Measurements from ENCODE around the gene TP73.

The TP73 gene

GRCh38 chr1:3673381-3674099 lies 21.2 kb downstream of the TP73 start:
- no peak for DNase-seq

DNA sequence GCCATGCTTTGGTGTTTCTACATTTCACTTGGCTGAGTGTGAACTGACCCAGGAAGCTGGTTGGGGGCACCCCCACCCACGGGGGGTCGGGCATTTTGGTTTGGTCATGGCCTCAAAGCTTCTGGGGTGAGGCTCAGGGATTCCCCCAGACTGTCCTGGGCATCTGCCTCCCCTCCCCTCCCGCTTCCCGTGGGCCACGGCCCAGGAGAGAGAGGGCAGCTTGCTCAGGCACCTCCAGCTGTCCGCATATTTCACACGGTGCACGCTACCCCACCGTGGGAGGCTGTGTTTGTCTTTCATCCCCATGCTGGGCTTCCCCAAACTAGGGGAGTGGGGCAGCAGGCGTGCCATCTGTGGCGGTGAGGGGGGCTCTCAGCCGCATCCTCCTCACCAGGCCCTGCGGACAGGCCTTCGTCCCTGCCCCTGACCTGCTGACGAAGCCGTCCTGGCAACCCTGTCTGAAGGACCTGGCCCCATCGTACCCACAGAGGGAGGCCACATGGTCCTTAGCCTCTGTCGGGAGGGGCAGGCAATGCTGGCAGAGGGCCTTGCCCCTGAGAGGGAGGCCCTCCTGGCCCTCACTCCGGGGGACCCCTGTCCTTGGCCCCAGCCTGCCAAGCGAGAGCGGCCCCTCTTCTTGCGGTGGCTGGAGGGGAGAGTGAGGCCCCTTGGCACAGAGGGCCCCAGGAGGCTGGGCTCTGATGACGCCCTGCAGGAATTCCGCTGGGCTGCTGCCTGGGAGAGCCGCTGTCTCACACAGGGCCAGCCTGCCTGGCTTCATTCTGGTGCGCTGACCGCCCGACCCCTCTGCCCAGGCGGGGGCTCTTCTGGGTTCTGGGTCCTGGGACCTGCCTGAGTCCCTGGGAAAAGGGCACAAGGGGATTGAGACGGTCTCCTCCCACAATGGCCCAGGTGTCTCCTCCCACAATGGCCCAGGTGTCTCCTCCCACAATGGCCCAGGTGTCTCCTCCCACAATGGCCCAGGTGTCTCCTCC lies 22.1 kb downstream of the TP73 start:
- no peak for DNase-seq

GRCh38 chr1:3675436-3675835 lies 23.1 kb downstream of the TP73 start:
- no peak for DNase-seq

GRCh38 chr1:3676581-3677470 lies 24.5 kb downstream of the TP73 start:
- DNase-seq: no peak

GRCh38 chr1:3677484-3677883 lies 25.2 kb downstream of the TP73 start:
- DNase-seq: no peak

GRCh38 chr1:3678361-3679097 lies 26.2 kb downstream of the TP73 start:
- DNase-seq: no peak

DNA sequence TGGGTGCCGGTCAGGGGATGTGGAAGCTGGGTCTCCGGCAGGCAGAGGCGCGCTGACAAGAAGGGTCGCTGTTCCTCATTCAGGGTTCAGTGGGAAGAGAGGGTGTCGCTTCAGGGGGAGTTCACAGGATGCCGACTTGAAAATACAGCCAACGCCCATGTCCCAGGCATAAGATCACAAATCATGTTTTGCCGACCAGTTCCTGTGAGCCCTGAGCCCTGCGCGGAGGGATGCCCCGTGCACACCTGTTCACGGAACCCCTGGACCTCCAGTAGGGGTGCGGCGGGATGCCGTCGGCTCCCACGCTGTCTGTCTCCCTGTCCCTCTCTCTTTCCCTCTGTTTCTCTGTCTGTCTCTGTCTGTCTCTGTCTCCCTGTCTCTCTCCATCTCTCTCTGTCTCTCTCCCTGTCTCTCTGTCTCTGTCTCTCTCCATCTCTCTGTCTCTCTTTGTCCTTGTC lies 26.8 kb downstream of the TP73 start:
- no peak for DNase-seq

- DNase-seq: no peak
Observed at GRCh38 chr1:3679799-3680453, 27.6 kb downstream of the TP73 start.

GRCh38 chr1:3680488-3681230 lies 28.3 kb downstream of the TP73 start:
- DNase-seq: no peak

- no peak for DNase-seq
Observed at GRCh38 chr1:3681231-3681897, 29.0 kb downstream of the TP73 start.

- DNase-seq: no peak
Observed at GRCh38 chr1:3681898-3682806, 29.8 kb downstream of the TP73 start.

GRCh38 chr1:3683197-3683596 lies 30.9 kb downstream of the TP73 start:
- DNase-seq: no peak

- DNase-seq: no peak
Observed at GRCh38 chr1:3683992-3684391, 31.7 kb downstream of the TP73 start.

GRCh38 chr1:3685222-3685621 lies 32.9 kb downstream of the TP73 start:
- DNase-seq: no peak

DNA sequence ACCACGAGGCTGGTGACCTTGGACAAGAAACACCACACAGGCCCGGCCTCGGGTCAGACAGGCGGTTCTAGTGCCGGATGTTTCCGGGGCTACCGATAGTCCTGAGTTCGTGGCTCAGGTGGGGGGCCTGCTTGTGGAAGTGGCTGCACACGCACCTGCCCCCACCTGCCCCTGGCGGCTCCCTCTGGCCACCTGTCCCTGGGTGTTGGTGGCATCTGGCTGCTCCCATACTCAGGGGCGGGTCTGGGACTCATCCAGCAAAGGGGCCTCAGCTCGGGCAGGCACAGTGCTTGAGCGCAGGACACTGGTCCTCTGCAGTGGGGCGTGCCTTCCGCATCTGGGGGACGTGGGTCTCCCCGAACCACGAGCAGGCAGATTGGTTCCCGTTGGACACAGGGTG lies 33.6 kb downstream of the TP73 start:
- DNase-seq: no peak

DNA sequence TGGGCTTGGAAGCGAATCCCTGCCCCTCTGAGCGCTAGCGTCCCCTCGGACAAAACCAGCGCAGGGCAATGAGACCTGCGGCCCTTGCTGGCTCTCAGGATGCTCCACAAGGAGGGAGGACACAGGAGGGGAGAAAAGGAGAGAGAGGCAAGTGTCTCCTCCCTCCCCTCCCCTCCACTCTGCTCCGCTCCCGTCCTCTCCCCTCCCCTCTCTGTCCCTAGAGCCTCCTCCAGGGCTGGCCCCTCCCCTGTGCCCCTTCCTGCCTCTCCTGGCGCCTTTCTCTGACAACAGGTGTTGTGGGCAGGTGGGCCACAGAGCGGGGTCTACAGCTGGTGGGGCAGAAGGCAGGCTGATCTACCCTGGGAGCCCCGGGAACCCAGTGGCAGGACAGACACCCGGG lies 35.2 kb downstream of the TP73 start:
- no peak for DNase-seq

DNA sequence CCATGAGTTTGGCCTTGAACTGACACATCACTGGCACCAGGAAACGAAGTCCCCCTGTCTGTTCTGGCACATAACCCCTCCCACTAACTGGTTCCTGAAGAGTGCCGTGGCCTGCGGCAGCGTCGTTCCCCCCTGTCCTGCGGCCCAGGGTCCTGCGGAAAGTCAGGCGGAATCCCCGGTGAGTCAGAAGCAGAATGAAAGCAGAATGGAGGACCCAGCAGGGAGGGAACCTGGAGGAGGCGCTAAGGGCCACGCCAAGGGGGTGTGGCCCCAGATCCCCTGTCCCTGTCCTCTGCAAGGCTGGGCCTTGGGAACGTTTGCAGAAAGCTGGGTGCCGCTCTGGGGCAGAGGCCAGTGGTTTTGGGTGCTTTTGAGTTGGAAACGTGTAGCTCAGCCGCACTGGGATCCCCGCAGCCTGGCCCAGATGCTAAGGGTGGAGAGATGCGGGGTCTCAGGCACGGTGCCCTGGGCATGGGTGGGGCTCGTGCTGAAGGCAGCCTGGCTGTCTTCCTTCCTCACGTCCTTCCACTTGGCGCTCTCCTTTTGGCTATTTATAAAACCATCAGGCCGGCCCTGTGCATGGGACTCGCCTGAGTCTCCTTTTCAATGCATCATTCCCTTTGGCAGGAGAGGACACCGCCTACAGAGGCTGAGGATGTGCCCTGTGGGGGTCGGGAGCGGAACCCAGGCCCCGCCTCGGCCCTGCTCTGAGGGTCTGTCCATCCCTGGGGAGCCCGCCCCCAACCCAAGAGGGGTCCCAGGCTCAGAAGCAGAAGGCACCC lies 36.2 kb downstream of the TP73 start:
- DNase-seq: no peak

GRCh38 chr1:3689138-3689750 lies 36.9 kb downstream of the TP73 start:
- no peak for DNase-seq
